ENCODE measurements around the gene KCTD14. TPM values are rescaled to one million over a fixed set of nuclear protein-coding genes. Genes with fewer than 3 reads are reported as not detected.

Gene KCTD14
- total RNA-seq = 8.5 and 8.6 TPM in 2 replicates

GRCh38 chr11:78022397-78023396 lies at the start of gene KCTD14:
Gene KCTD14, minus strand, starts transcription at chr11:78023276. Its CDS starts 27 bp downstream, at chr11:78023249.

GRCh38 chr11:78063440-78064181 lies 40.5 kb upstream of the KCTD14 start, which contains the start of gene THRSP:
Gene THRSP, plus strand, starts transcription at chr11:78063861. Its CDS starts 21 bp downstream, at chr11:78063882.

GRCh38 chr11:77994434-77995362 lies 28.4 kb downstream of the KCTD14 start, which contains the start of gene INTS4:
Gene INTS4, minus strand, starts transcription at chr11:77994668. Its CDS starts 25 bp downstream, at chr11:77994643.

Other genes starting within 250 kb of the KCTD14 start
- 8.5 and 9.5 TPM in 2 replicates for gene RSF1, start 202.6 kb downstream of the KCTD14 start, total RNA-seq
- gene AAMDC, start 202.1 kb downstream of the KCTD14 start, total RNA-seq = 14.7 and 16.1 TPM in 2 replicates
- gene INTS4, start 28.6 kb downstream of the KCTD14 start, total RNA-seq = 17.1 and 20.8 TPM in 2 replicates
- not detected in 2 replicates for gene THRSP, start 40.6 kb upstream of the KCTD14 start, total RNA-seq
- 160 and 186 TPM in 2 replicates for gene NDUFC2, start 56.6 kb upstream of the KCTD14 start, total RNA-seq
- 24.3 and 44.5 TPM in 2 replicates for gene ALG8, start 116.3 kb upstream of the KCTD14 start, total RNA-seq
- 9.8 and 15.5 TPM in 2 replicates for gene KCTD21, start 165.3 kb upstream of the KCTD14 start, total RNA-seq
- 4.1 and 8.6 TPM in 2 replicates for gene USP35, start 165.6 kb upstream of the KCTD14 start, total RNA-seq

Data from mesangial cell (primary cell).